Measurements from ENCODE around the gene ADISSP. TPM values are rescaled to one million over a fixed set of nuclear protein-coding genes. Genes with fewer than 3 reads are reported as not detected.
"Not testable (repeated sequence)": the region's sequence is repeated elsewhere in the genome, so short reads cannot be mapped to it uniquely, and the experiment has no call there.

ADISSP gene
- total RNA-seq, 1 donor from 2014 or later, result 38.6 TPM

GRCh38 chr20:3797592-3798372 is 30.2 kb upstream of the ADISSP start:
- no peak for DNase-seq (ENCODE audit: low read depth, low spot score)

- DNase-seq (ENCODE audit: low read depth, low spot score), result no peak
These were observed 29.6 kb upstream of the ADISSP start for GRCh38 chr20:3797226-3797545.

GRCh38 chr20:3796477-3797225 is 29.1 kb upstream of the ADISSP start:
- DNase-seq (ENCODE audit: low read depth, low spot score), result no peak

- no peak for DNase-seq (ENCODE audit: low read depth, low spot score)
These were observed 28.2 kb upstream of the ADISSP start, which contains the start of gene CDC25B for GRCh38 chr20:3795511-3796468. Gene CDC25B (plus strand): TSS chr20:3796310. CDS start chr20:3796532, 222 bp downstream.

GRCh38 chr20:3794701-3795420 is 27.3 kb upstream of the ADISSP start:
- DNase-seq (ENCODE audit: low read depth, low spot score), result no peak

GRCh38 chr20:3794168-3794567 is 26.6 kb upstream of the ADISSP start:
- not testable (repeated sequence) for DNase-seq (ENCODE audit: low read depth, low spot score)

- not testable (repeated sequence) for DNase-seq (ENCODE audit: low read depth, low spot score)
These were observed 21.6 kb upstream of the ADISSP start for GRCh38 chr20:3789201-3789600.

- DNase-seq (ENCODE audit: low read depth, low spot score), result no peak
These were observed 21.2 kb upstream of the ADISSP start for GRCh38 chr20:3788685-3789155.

- no peak for DNase-seq (ENCODE audit: low read depth, low spot score)
These were observed 19.9 kb upstream of the ADISSP start for GRCh38 chr20:3787324-3788014.

- DNase-seq (ENCODE audit: low read depth, low spot score), result no peak
These were observed 19.2 kb upstream of the ADISSP start, which contains the start of gene CENPB for GRCh38 chr20:3786665-3787323. Gene CENPB (minus strand): TSS chr20:3786740. CDS start chr20:3786483, 257 bp downstream.

GRCh38 chr20:3786126-3786484 is 18.6 kb upstream of the ADISSP start:
- DNase-seq (ENCODE audit: low read depth, low spot score), result no peak

GRCh38 chr20:3785240-3786125 is 17.9 kb upstream of the ADISSP start:
- DNase-seq (ENCODE audit: low read depth, low spot score), result no peak

- no peak for DNase-seq (ENCODE audit: low read depth, low spot score)
These were observed 17.3 kb upstream of the ADISSP start for GRCh38 chr20:3784863-3785239.

GRCh38 chr20:3784216-3784853 is 16.8 kb upstream of the ADISSP start:
- no peak for DNase-seq (ENCODE audit: low read depth, low spot score)

- DNase-seq (ENCODE audit: low read depth, low spot score), result no peak
These were observed 16.1 kb upstream of the ADISSP start for GRCh38 chr20:3783511-3784195.

GRCh38 chr20:3783068-3783489 is 15.5 kb upstream of the ADISSP start:
- DNase-seq (ENCODE audit: low read depth, low spot score), result no peak

GRCh38 chr20:3782597-3782996 is 15.0 kb upstream of the ADISSP start:
- no peak for DNase-seq (ENCODE audit: low read depth, low spot score)

All from pulmonary artery endothelial cell (primary cell).